Measurements from ENCODE around the gene REXO4.
"Not testable (repeated sequence)": the region's sequence is repeated elsewhere in the genome, so short reads cannot be mapped to it uniquely, and the experiment has no call there.

REXO4 gene

GRCh38 chr9:133389562-133389961 is 28.2 kb downstream of the REXO4 start:
- no peak for DNase-seq (ENCODE audit: low read depth in 3 of 3)

GRCh38 chr9:133389025-133389557 is 28.7 kb downstream of the REXO4 start:
- DNase-seq (ENCODE audit: low read depth in 3 of 3) = no peak

GRCh38 chr9:133387680-133388079 is 30.1 kb downstream of the REXO4 start:
- no peak for DNase-seq (ENCODE audit: low read depth in 3 of 3)

GRCh38 chr9:133386338-133386737 is 31.5 kb downstream of the REXO4 start:
- DNase-seq (ENCODE audit: low read depth in 3 of 3) = no peak

- DNase-seq (ENCODE audit: low read depth in 3 of 3) = no peak
Observed at GRCh38 chr9:133385452-133385851, 32.4 kb downstream of the REXO4 start.

- DNase-seq (ENCODE audit: low read depth in 3 of 3) = no peak
Observed at GRCh38 chr9:133384736-133385321, 33.0 kb downstream of the REXO4 start.

- DNase-seq (ENCODE audit: low read depth in 3 of 3) = no peak
Observed at GRCh38 chr9:133383438-133383837, 34.4 kb downstream of the REXO4 start.

- no peak for DNase-seq (ENCODE audit: low read depth in 3 of 3)
Observed at GRCh38 chr9:133382507-133383141, 35.2 kb downstream of the REXO4 start.

- DNase-seq (ENCODE audit: low read depth in 3 of 3) = no peak
Observed at GRCh38 chr9:133380734-133381133, 37.1 kb downstream of the REXO4 start.

GRCh38 chr9:133379153-133380086 is 38.4 kb downstream of the REXO4 start:
- no peak for DNase-seq (ENCODE audit: low read depth in 3 of 3)

- no peak for DNase-seq (ENCODE audit: low read depth in 3 of 3)
Observed at GRCh38 chr9:133378408-133378962, 39.3 kb downstream of the REXO4 start.

- DNase-seq (ENCODE audit: low read depth in 3 of 3) = no peak
Observed at GRCh38 chr9:133377721-133378216, 40.0 kb downstream of the REXO4 start.

- DNase-seq (ENCODE audit: low read depth in 3 of 3) = not testable (repeated sequence)
Observed at GRCh38 chr9:133377280-133377679, 40.5 kb downstream of the REXO4 start.

- DNase-seq (ENCODE audit: low read depth in 3 of 3) = peak; percentile 89 to 93 (median 91)
Observed at GRCh38 chr9:133375724-133376654, 41.8 kb downstream of the REXO4 start, which contains the start of the genes STKLD1 and SURF4. Gene STKLD1 (plus strand): TSS chr9:133376366. CDS start chr9:133376474, 108 bp downstream. Gene SURF4 (minus strand): TSS chr9:133376060. CDS start chr9:133375969, 91 bp downstream.

GRCh38 chr9:133375116-133375723 is 42.6 kb downstream of the REXO4 start:
- no peak for DNase-seq (ENCODE audit: low read depth in 3 of 3)

- DNase-seq (ENCODE audit: low read depth in 3 of 3) = no peak
Observed at GRCh38 chr9:133374612-133375115, 43.1 kb downstream of the REXO4 start.

- no peak for DNase-seq (ENCODE audit: low read depth in 3 of 3)
Observed at GRCh38 chr9:133372144-133372543, 45.7 kb downstream of the REXO4 start.

GRCh38 chr9:133371261-133371711 is 46.5 kb downstream of the REXO4 start:
- DNase-seq (ENCODE audit: low read depth in 3 of 3) = peak in 2 of 3 experiments; percentile 55

GRCh38 chr9:133370685-133371084 is 47.1 kb downstream of the REXO4 start:
- DNase-seq (ENCODE audit: low read depth in 3 of 3) = no peak

GRCh38 chr9:133369933-133370332 is 47.9 kb downstream of the REXO4 start:
- DNase-seq (ENCODE audit: low read depth in 3 of 3) = no peak

All from stimulated activated CD4-positive, alpha-beta T cell treated with anti-CD3 and anti-CD28 coated beads, TNF-alpha, amount 100 ng/mL, for 4 hours (primary cell).